ENCODE measurements around the gene PANX2.

Gene PANX2, protein sequence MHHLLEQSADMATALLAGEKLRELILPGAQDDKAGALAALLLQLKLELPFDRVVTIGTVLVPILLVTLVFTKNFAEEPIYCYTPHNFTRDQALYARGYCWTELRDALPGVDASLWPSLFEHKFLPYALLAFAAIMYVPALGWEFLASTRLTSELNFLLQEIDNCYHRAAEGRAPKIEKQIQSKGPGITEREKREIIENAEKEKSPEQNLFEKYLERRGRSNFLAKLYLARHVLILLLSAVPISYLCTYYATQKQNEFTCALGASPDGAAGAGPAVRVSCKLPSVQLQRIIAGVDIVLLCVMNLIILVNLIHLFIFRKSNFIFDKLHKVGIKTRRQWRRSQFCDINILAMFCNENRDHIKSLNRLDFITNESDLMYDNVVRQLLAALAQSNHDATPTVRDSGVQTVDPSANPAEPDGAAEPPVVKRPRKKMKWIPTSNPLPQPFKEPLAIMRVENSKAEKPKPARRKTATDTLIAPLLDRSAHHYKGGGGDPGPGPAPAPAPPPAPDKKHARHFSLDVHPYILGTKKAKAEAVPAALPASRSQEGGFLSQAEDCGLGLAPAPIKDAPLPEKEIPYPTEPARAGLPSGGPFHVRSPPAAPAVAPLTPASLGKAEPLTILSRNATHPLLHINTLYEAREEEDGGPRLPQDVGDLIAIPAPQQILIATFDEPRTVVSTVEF

DNA sequence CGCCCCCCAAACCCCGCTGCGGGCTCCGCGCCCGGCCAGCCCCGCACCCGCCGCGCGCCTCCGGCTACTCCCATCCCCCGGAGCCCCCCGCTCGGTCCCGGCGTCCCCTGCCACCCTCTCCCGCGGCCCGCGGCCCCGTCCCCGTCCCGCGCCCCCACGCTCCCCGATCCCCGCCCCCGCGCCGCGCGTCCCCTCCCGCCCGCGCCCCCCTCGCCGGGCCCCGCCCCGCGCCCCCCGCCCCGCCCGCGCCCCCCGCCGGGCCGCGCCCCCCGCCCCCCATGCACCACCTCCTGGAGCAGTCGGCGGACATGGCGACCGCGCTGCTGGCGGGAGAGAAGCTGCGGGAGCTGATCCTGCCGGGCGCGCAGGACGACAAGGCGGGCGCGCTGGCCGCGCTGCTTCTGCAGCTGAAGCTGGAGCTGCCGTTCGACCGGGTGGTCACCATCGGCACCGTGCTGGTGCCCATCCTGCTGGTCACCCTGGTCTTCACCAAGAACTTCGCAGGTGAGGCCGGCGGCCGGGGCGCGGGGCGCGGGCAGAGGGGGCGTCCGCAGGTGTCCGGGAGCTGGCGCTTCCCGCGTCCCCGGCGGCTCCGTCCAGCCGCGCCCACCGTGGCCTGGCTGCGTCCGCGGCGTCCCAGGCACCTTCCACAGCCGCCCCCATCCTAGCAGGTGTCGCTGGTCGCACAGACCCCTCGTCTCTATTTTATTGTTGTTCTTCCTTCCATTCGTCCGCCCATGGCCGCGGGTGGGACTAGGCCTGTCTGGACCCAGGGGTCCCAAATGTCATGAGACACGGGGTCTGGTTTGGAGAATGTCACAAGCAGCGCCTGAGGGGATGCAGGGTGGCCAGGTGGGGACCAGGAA, at the start of gene PANX2:
Gene PANX2, plus strand, starts transcription at position 279 of the 866 bp plus-strand sequence. Its CDS starts 0 bp downstream, at position 279.
- Histone ChIP-seq H3K4me1 (ENCODE audit: insufficient read depth, poor library complexity, severe bottlenecking) (no peaks in the 10 kb centered on the region), H3K4me3 (ENCODE audit: severe bottlenecking) (peak within 1 kb of the TSS; percentile 48), H3K27ac (ENCODE audit: poor library complexity, severe bottlenecking) (no peak within 1 kb of the TSS), H3K9me3 (ENCODE audit: severe bottlenecking) (no peaks in the 10 kb centered on the region), H3K36me3 (ENCODE audit: low read depth) (no peaks in the 10 kb centered on the region), H3K27me3 (ENCODE audit: insufficient read depth, poor library complexity, severe bottlenecking) (peaks cover 7% of the 10 kb centered on the region)
- TF ChIP-seq CTCF (IDR thresholded peaks at IDR 0.05; ENCODE audit: poor library complexity, severe bottlenecking) = no peak
- no peak for ATAC-seq (ENCODE audit: low read depth)
- no peak for DNase-seq (ENCODE audit: low spot score)

- Histone ChIP-seq H3K9me3 (ENCODE audit: severe bottlenecking) (peaks cover 4% of the 10 kb centered on the region), H3K36me3 (ENCODE audit: low read depth) (no peaks in the 10 kb centered on the region), H3K4me1 (ENCODE audit: insufficient read depth, poor library complexity, severe bottlenecking) (no peaks in the 10 kb centered on the region), H3K27me3 (ENCODE audit: insufficient read depth, poor library complexity, severe bottlenecking) (no peaks in the 10 kb centered on the region), H3K27ac (ENCODE audit: poor library complexity, severe bottlenecking) (no peak overlapping the region), H3K4me3 (ENCODE audit: severe bottlenecking) (no peak overlapping the region)
- no peak for TF ChIP-seq CTCF (IDR thresholded peaks at IDR 0.05; ENCODE audit: poor library complexity, severe bottlenecking)
- DNase-seq (ENCODE audit: low spot score) (no peak), ATAC-seq (ENCODE audit: low read depth) (no peak)
Measured at GRCh38 chr22:50121202-50121740, 49.3 kb upstream of the PANX2 start.

DNA sequence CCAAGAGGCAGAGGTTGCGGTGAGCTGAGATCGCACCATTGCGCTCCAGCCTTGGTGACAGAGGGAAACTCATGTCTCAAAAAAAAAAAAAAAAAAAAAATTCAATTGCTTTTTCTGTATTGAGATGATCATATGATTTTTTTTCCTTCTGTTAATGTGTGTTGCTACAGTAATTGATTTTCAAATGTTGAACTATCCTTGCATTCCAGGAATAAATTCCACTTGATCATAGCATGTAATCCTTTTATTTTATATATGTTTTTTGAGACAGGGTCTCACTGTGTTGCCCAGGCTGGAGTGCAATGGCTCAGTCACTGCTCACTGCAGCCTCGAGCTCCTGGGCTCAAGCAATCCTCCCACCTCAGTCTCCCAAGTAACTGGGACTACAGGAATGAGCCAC, 47.4 kb upstream of the PANX2 start:
- H3K4me1 ChIP-seq (ENCODE audit: insufficient read depth, poor library complexity, severe bottlenecking) = no peaks in the 10 kb centered on the region
- H3K9me3 ChIP-seq (ENCODE audit: severe bottlenecking) = peaks cover 4% of the 10 kb centered on the region
- TF ChIP-seq CTCF (IDR thresholded peaks at IDR 0.05; ENCODE audit: poor library complexity, severe bottlenecking) = no peak
- no peaks in the 10 kb centered on the region for H3K36me3 ChIP-seq (ENCODE audit: low read depth)
- no peaks in the 10 kb centered on the region for H3K27me3 ChIP-seq (ENCODE audit: insufficient read depth, poor library complexity, severe bottlenecking)
- no peak overlapping the region for H3K4me3 ChIP-seq (ENCODE audit: severe bottlenecking)
- DNase-seq (ENCODE audit: low spot score) (no peak), ATAC-seq (ENCODE audit: low read depth) (no peak)
- no peak overlapping the region for H3K27ac ChIP-seq (ENCODE audit: poor library complexity, severe bottlenecking)

- Histone ChIP-seq H3K27me3 (ENCODE audit: insufficient read depth, poor library complexity, severe bottlenecking) (no peaks in the 10 kb centered on the region), H3K4me3 (ENCODE audit: severe bottlenecking) (no peak overlapping the region), H3K36me3 (ENCODE audit: low read depth) (no peaks in the 10 kb centered on the region), H3K9me3 (ENCODE audit: severe bottlenecking) (peaks cover 4% of the 10 kb centered on the region), H3K27ac (ENCODE audit: poor library complexity, severe bottlenecking) (no peak overlapping the region), H3K4me1 (ENCODE audit: insufficient read depth, poor library complexity, severe bottlenecking) (no peaks in the 10 kb centered on the region)
- no peak for TF ChIP-seq CTCF (IDR thresholded peaks at IDR 0.05; ENCODE audit: poor library complexity, severe bottlenecking)
- no peak for ATAC-seq (ENCODE audit: low read depth)
- no peak for DNase-seq (ENCODE audit: low spot score)
Measured at GRCh38 chr22:50125029-50125428, 45.5 kb upstream of the PANX2 start.

All from RWPE2 (cell line).